Measurements from ENCODE around the gene PLCG1.

DNA sequence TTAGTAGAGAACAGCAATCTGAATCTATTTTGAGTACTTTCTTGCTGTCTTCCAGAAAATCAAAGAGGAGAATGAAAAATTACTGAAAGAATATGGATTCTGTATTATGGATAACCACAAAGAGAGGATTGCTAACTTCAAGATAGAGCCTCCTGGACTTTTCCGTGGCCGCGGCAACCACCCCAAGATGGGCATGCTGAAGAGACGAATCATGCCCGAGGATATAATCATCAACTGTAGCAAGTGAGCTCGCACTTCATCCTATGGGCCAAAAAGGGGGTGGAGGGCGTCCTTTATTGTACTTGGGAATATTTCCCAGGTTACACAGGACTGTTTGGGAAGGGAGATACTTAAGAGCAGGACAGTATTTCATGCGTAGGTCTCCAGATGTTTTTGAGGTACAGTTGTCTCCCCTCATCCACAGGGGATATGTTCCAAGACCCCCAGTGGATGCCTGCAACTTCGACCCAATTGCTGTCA lies 37.3 kb upstream of the PLCG1 start:
- TF ChIP-seq, protein P1, sequence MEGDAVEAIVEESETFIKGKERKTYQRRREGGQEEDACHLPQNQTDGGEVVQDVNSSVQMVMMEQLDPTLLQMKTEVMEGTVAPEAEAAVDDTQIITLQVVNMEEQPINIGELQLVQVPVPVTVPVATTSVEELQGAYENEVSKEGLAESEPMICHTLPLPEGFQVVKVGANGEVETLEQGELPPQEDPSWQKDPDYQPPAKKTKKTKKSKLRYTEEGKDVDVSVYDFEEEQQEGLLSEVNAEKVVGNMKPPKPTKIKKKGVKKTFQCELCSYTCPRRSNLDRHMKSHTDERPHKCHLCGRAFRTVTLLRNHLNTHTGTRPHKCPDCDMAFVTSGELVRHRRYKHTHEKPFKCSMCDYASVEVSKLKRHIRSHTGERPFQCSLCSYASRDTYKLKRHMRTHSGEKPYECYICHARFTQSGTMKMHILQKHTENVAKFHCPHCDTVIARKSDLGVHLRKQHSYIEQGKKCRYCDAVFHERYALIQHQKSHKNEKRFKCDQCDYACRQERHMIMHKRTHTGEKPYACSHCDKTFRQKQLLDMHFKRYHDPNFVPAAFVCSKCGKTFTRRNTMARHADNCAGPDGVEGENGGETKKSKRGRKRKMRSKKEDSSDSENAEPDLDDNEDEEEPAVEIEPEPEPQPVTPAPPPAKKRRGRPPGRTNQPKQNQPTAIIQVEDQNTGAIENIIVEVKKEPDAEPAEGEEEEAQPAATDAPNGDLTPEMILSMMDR (IDR thresholded peaks at IDR 0.05; ENCODE audit: low read depth, low read length): no peak
- no peak for TF ChIP-seq EZH2phosphoT487 (IDR thresholded peaks at IDR 0.05; ENCODE audit: low read depth)
